Right cardiac atrium (tissue), 5 donors: ENCODE results near the gene DPEP1. TPM values are rescaled to one million over a fixed set of nuclear protein-coding genes. Genes with fewer than 3 reads are reported as not detected.
"Not testable (repeated sequence)": the region's sequence is repeated elsewhere in the genome, so short reads cannot be mapped to it uniquely, and the experiment has no call there.

Experiments used
- ATAC-seq, 2 donors: fragments of 200-7000 bp; cut with Tn5 transposase; one replicate each; pipeline versions ENCODE4 v1.8.0 to v1.9.1; 2020; ENCODE audit warnings: moderate library complexity in 2 of 2, mild to moderate bottlenecking in 1 of 2
- DNase-seq, 3 donors: peaks; one replicate each; pipeline ENCODE4 v3.0.0-alpha.2; 2020
- H3K27ac ChIP-seq: one replicate; pipeline ENCODE4 v1.5.1; 2013; ENCODE audit warnings: mild to moderate bottlenecking, low read length, control low read depth, moderate library complexity
- H3K27me3 ChIP-seq: one replicate; pipeline ENCODE4 v1.6.1; 2013; ENCODE audit not compliant: control insufficient read depth, insufficient read depth
- H3K4me1 ChIP-seq: one replicate; pipeline ENCODE4 v1.6.1; 2013; ENCODE audit warnings: low read length; ENCODE audit not compliant: control insufficient read depth, insufficient read depth
- H3K4me3 ChIP-seq: one replicate; pipeline ENCODE4 v1.5.1; 2013; ENCODE audit warnings: low read length, control low read depth
- H3K9me3 ChIP-seq: one replicate; pipeline ENCODE4 v1.6.1; 2013; ENCODE audit warnings: low read length; ENCODE audit not compliant: control insufficient read depth
- WGBS: extraction: QIAGEN DNeasy Blood & Tissue Kit; methylation state at CpG from one replicate; pipeline ENCODE4 v1.1.7; 2013; 5-methylcytosine and 5-hydroxymethylcytosine counted together
- intact Hi-C, 4 donors: fragments of 100-400 bp; cut with DNase I; formaldehyde crosslinking; loops; one replicate each; pipeline versions ENCODE4 v1.11.0 to v1.14.0; 2022 to 2023
- polyA plus RNA-seq: library from polyadenylated mRNA; stranded (reverse); fragments of 200-250 nt; gene quantifications from one replicate; pipeline ENCODE4 v1.2.3, GENCODE V29; 2013
- total RNA-seq, 4 donors: library from RNA; stranded (reverse); fragmentation: NEBNext Ultra II Directional; extraction: Animal tissue kit (Norgen Biotek cat#: 25700); gene quantifications; one replicate each; pipeline ENCODE4 v1.2.1, GENCODE V29; 2021
- donor health status: healthy with polysubstance abuse.
- donor health status: DM: no; HTN: yes; CAD: no.
- donor health status: DM: no; HTN: no; CAD: no.
- donor health status: DM: no; HTN: yes; CAD: no; lungs with severe emphysema.
- donor health status: DM: yes; HTN: yes; CAD: no.

Gene DPEP1
- total and polyA plus RNA-seq, 5 donors, result 0.18 to 0.53 (median 0.31) TPM; not detected in 2

DNA sequence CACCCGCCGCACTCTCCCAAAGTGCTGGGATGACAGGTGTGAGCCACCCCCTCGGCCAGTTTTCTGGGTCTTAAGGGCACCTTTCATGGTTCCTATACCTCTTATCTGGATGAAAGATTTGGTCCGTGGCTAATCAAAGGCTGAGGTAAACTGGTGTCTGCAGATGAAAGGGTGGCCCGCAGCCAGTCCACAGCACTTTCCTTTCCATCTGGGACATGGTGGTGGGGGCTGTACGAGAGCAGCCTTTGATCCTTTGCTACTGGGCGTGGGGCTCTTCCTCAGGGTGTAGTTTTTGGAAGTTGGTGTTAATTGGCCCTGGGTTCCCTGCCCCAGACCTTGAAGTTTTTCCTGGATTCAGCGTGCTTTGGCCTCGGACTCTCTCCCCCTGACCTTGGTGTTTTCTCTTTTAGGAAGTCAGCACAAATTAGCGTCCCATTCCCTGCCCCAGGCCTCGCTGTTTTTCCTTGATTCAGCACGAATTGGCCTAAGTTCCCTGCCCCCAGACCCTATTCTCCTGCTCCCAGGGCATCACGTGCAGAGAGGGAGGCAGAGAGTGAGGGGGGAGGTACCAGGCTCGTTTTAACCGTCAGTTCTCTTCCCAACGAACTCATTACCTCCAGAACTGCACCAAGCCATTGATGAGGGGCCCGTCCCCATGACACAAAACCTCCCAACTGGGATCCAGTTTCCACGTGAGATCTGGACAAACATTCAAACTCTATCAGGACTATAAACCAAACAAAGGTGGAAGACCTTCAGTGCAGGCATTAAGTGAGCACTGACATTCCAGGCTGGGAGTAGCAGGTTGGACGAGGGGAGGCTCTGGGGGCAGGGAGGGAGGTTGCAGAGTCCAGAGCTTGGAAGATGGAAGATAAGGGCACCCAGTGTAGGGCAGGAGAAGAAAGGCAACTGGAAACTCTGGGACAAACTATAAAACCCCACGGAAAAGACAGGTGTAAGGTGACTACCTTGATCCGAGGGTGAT, 11.6 kb downstream of the DPEP1 start:
- no peak for ATAC-seq
- Histone ChIP-seq H3K27me3 (no peaks in the 10 kb centered on the region), H3K27ac (no peak overlapping the region), H3K4me3 (no peak overlapping the region), H3K9me3 (no peaks in the 10 kb centered on the region), H3K4me1 (no peaks in the 10 kb centered on the region)
- no peak for DNase-seq
- 57% methylated on average over 21 of the region's 21 CpGs for WGBS
- intact Hi-C loops, result no loop called here

DNA sequence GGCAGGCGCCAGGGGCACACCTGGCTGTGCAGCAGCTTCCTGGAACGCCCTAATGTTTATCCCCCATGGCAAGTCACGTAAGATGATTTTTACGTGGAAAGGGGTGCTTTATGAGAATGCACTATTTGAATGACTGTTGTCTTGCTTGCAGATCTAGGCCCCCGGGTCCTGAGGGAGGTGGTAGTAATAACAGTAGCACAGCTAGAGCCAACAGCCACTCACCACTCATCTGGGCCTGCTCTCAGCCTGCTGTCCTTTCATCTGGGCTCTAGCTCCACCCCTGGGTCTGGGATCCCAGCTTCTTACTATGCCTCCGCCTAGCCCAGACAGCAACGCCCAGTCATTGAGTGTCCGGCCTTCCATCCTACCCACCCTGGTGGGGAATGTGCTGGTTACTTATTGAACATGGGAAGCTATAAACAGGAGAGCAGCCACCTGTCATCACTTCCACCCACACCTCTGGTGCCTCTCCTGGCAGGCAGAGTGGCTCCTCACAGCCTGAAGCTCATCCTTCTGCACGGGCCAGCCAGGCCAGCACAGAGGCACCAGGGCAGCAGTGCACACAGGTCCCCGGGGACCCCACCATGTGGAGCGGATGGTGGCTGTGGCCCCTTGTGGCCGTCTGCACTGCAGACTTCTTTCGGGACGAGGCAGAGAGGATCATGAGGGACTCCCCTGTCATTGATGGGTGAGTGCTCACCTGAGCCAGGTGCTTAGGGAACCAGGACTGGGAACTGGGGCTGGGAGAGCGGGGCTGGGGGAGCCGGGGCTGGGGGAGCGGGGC, 16.6 kb downstream of the DPEP1 start:
- intact Hi-C loops, result no loop called here
- Histone ChIP-seq H3K9me3 (no peaks in the 10 kb centered on the region), H3K27me3 (no peaks in the 10 kb centered on the region), H3K27ac (no peak overlapping the region), H3K4me1 (no peaks in the 10 kb centered on the region), H3K4me3 (no peak overlapping the region)
- WGBS, result 87% methylated on average over 17 of the region's 17 CpGs
- ATAC-seq (no peak), DNase-seq (no peak)

DNA sequence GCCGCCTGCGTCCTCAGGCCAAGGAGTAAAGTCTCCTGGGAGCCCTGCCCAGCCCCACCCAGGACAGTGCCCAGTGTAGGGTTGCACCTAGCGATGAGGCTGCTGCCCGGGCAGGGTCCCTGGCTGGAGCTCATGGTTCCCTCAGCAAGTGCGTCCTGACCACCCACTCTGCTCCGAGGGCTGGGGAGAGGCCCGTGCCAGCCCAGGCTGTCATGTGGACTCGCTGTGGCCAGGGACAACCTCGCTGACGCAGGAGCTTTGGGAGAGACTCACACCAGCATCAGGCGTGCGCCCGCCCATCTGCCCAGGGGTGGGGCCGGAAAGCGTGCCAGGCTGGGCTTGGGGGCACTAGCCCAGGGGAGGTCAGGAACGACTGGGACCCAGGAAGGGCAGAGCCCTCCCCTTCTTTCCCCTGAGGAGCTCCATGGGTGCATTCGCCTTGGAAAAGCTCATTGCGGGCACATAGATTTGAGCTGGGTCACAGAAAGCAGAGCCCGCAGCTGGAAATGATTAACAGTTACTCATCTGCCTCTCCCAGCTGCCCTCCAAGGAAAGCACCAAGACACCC, 19.7 kb downstream of the DPEP1 start:
- intact Hi-C loops, result no loop called here

DNA sequence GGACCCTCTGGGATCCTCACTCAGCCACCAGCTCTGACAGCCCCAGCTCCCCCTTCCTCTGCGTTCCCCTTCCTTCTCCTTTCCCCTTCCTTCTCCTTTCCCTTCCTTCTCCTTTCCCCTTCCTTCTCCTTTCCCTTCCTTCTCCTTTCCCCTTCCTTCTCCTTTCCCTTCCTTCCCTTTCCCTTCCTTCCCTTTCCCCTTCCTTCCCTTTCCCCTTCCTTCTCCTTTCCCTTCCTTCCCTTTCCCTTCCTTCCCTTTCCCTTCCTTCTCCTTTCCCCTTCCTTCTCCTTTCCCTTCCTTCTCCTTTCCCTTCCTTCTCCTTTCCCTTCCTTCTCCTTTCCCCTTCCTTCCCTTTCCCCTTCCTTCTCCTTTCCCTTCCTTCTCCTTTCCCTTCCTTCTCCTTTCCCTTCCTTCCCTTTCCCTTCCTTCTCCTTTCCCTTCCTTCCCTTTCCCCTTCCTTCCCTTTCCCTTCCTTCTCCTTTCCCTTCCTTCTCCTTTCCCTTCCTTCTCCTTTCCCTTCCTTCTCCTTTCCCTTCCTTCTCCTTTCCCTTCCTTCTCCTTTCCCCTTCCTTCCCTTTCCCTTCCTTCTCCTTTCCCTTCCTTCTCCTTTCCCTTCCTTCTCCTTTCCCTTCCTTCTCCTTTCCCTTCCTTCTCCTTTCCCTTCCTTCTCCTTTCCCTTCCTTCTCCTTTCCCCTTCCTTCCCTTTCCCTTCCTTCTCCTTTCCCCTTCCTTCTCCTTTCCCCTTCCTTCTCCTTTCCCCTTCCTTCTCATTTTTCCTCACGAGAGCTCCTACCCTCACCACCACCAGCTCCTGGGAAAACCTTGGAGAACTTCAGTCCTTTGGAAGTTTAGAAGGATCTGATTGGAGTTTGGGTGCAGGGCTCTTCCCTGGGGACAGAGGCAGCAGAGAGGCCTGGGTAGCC, 21.3 kb downstream of the DPEP1 start:
- DNase-seq, ATAC-seq, H3K27me3 ChIP-seq, intact Hi-C loops, H3K4me3 ChIP-seq, H3K27ac ChIP-seq, H3K4me1 ChIP-seq, H3K9me3 ChIP-seq: not testable (repeated sequence)
- 65% methylated on average over 2 of the region's 2 CpGs for WGBS

More for the DNA sequence above, 19.7 kb downstream of the DPEP1 start:
- H3K4me1 ChIP-seq, result no peaks in the 10 kb centered on the region
- WGBS, result 85% methylated on average over 19 of the region's 19 CpGs
- no peak overlapping the region for H3K27ac ChIP-seq
- no peaks in the 10 kb centered on the region for H3K27me3 ChIP-seq
- no peak for DNase-seq
- no peaks in the 10 kb centered on the region for H3K9me3 ChIP-seq
- ATAC-seq, result peak in 1 of 2 donors; percentile 7
- no peak overlapping the region for H3K4me3 ChIP-seq

DNA sequence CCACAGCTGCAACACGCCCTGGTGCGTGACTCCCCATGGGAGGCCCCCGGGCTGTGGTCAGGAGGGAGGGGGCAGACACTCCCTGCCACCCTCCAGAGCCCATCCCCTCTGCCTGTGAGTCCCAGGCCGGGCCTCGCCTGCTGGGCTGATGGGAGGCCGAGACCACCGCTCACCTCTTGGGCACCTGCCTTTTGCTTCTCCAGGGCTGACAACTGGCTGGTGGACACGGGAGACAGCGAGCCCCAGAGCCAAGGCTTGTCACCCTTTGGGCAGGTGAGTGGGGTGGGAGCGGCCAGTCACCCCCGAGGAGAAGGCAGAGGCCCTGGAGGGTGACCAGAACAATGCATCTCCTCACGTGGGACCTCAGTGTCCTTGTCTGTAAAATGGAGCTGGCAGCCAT, 23.2 kb downstream of the DPEP1 start:
- Histone ChIP-seq H3K4me3 (no peak overlapping the region), H3K4me1 (no peaks in the 10 kb centered on the region), H3K27me3 (no peaks in the 10 kb centered on the region), H3K9me3 (no peaks in the 10 kb centered on the region), H3K27ac (no peak overlapping the region)
- intact Hi-C loops, result no loop called here
- WGBS, result 82% methylated on average over 12 of the region's 12 CpGs
- ATAC-seq (no peak), DNase-seq (no peak)

DNA sequence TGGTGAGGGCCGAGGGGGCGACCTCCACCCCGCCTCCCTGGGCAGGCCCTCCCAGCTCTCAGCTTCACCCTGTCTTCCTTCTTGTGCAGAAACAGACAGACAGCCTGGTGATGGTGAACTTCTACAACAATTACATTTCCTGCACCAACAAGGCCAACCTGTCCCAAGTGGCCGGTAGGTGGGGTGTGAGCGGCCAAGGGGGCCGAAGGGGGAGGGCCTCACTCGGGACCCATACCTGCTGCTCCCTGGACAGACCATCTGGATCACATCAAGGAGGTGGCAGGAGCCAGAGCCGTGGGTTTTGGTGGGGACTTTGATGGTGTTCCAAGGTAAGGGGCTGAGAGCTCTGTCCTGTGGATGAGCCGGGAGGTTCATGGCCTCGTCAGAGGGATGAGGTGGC, 23.9 kb downstream of the DPEP1 start:
- Histone ChIP-seq H3K4me1 (no peaks in the 10 kb centered on the region), H3K27ac (no peak overlapping the region), H3K9me3 (no peaks in the 10 kb centered on the region), H3K4me3 (no peak overlapping the region), H3K27me3 (no peaks in the 10 kb centered on the region)
- ATAC-seq, result no peak
- DNase-seq, result no peak
- intact Hi-C loops, result no loop called here
- 68% methylated on average over 10 of the region's 10 CpGs for WGBS

DNA sequence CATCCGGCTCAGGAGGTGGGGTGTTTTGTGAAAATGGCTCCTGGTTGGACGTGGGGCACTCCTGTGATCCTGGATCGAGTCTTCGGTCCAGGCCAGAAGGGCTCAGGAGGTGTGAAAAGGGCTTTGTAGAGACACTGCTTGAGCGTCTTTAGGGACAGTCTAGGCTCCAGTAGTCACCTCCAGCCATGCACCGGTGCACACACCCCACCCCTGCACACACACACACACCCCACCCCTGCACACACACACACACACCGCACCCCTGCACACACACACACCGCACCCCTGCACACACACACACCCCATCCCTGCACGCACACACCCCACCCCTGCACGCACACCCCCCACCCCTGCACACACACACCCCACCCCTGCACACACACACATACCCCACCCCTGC, 25.0 kb downstream of the DPEP1 start:
- Histone ChIP-seq H3K4me1 (no peaks in the 10 kb centered on the region), H3K4me3 (no peak overlapping the region), H3K27me3 (no peaks in the 10 kb centered on the region), H3K27ac (no peak overlapping the region), H3K9me3 (no peaks in the 10 kb centered on the region)
- ATAC-seq (no peak), DNase-seq (no peak)
- intact Hi-C loops, result no loop called here
- 85% methylated on average over 10 of the region's 10 CpGs for WGBS

DNA sequence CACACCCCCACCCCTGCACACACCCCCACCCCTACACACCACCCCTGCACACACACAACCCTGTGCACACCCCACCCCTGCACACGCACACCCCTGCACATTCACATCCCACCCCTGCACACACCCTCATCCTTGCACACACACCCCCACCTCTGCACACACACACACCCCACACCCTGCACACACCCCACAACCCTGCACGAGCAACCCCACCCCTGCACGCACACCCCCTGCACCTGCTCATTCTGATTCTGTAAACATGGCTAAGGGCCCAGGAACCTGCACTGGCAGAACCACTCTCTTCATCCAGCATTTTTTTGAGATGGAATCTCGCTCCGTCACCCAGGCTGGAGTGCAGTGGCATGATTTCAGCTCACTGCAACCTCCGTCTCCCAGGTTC, 25.9 kb downstream of the DPEP1 start:
- no peaks in the 10 kb centered on the region for H3K4me1 ChIP-seq
- H3K4me3 ChIP-seq, result no peak overlapping the region
- H3K9me3 ChIP-seq, result no peaks in the 10 kb centered on the region
- intact Hi-C loops, result no loop called here
- WGBS, result 93% methylated on average over 6 of the region's 6 CpGs
- ATAC-seq (no peak), DNase-seq (no peak)
- H3K27ac ChIP-seq, result no peak overlapping the region
- no peaks in the 10 kb centered on the region for H3K27me3 ChIP-seq

DNA sequence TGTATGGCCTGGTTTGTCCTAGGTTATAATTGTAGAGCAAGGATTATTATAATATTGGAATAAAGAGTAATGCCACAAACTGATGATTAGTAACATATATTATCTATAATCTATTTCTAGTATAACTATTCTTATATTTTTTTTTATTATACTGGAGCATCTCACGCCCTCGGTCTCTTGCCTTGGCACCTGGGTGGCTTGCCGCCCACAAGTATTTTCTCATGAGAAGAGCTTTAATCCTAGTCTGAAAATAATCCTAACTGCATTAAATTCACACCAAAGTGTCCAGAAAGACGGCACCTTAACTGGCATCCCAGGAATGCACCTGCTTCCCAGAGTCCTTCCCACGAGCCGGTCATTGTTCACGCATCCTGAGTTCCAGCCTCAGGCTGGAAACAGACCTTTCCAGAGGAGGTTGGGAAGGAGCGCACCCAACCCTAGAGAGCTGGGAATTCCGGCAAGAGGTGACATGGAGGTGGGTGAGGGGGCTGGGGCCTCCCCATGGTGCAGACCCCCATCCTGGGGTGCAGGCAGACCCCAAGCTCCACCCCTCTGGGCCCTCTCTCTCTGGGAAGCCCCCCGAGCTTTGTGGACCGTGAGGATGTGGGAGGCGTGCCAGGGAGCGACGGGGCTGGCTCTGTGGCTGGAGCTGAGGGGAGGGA, 28.1 kb downstream of the DPEP1 start:
- H3K4me3 ChIP-seq, result no peak overlapping the region
- no peak overlapping the region for H3K27ac ChIP-seq
- H3K9me3 ChIP-seq, result no peaks in the 10 kb centered on the region
- ATAC-seq, result peak in 1 of 2 donors; percentile 5
- DNase-seq, result no peak
- no peaks in the 10 kb centered on the region for H3K4me1 ChIP-seq
- no peaks in the 10 kb centered on the region for H3K27me3 ChIP-seq
- intact Hi-C loops, result no loop called here
- 40% methylated on average over 14 of the region's 14 CpGs for WGBS

DNA sequence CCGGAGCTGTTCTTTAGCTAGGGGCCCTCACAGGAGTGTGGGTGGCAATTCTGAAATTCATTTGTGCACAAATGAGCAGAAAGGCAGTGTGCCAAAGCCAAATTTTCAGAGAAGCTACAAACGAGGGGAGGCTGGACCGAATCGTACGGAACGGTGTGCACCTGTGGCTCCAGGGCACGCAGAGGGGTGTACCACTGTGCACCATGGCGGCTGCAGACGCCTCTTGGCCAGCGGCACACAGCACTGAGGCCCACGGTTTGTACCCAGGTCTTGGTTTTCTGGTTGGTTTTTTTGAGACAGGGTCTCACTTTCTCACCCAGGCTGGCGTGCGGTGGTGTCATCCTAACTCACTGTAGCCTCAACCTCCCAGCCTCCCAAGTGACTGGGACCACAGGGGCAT, 29.1 kb downstream of the DPEP1 start:
- no peaks in the 10 kb centered on the region for H3K27me3 ChIP-seq
- DNase-seq, result no peak
- intact Hi-C loops, result no loop called here
- WGBS, result 80% methylated on average over 13 of the region's 13 CpGs
- no peaks in the 10 kb centered on the region for H3K9me3 ChIP-seq
- no peak overlapping the region for H3K27ac ChIP-seq
- no peak overlapping the region for H3K4me3 ChIP-seq
- no peaks in the 10 kb centered on the region for H3K4me1 ChIP-seq
- no peak for ATAC-seq
